ENCODE data around the gene HERC4.

The HERC4 gene

DNA sequence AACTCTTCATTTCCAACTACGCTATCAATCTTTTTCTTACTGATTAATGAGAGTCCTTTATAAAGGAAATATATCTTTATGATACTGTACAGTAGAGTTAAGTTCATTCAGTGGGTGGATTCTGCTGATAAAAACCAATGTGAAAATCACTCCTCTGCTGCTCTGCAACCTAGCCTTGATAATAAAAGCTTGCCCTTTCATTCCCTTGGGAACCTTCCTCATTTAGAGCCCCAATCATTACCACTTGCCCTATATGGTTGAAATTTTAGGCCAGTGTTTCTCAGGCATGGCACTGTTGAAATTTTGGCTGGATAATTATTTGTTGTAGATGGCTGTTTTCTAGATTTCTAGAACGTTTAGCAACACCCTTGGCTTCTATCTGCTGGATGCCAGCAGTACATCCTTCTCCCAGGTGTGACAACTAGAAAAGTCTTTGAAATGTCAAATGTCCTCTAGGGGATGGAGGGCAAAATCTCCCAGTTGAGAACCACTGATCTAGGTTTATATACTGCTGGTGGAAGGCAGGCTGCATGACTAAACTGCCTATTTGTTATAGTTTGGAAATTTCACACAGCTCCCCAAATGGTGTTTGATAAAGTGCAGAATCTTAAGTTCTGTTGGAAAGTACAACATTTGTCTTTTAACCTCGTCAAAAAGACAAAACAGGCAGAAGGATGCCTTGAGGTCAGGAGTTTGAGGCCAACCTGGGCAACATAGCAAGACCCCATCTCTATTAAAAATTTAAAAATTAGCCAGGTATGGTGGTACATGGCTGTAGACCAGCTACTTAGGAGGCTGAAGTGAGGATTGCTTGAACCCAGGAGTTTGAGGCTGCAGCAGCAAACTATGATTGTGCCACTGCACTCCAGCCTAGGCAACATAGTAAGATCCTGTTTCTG, 199.5 kb downstream of the HERC4 start:
- no peak for DNase-seq

Measured in HCEC 1CT (cell line).